HUES6 (cell line): Measurements from ENCODE around the gene GCLC.
A peak's percentile ranks its signal among the peaks of the same experiment; 100 is the strongest.
"Not testable (repeated sequence)": the region's sequence is repeated elsewhere in the genome, so short reads cannot be mapped to it uniquely, and the experiment has no call there.

Source experiments
- H3K27ac ChIP-seq: 2 replicates; pipeline ENCODE4 v1.7.0; 2013; ENCODE audit warnings: low read depth, mild to moderate bottlenecking, low read length, inconsistent platforms
- H3K27me3 ChIP-seq: 2 replicates; pipeline ENCODE4 v1.6.1; 2013; ENCODE audit warnings: low read length; ENCODE audit not compliant: control insufficient read depth, insufficient read depth
- H3K36me3 ChIP-seq: 2 replicates; pipeline ENCODE4 v1.6.1; 2013; ENCODE audit warnings: low read length; ENCODE audit not compliant: control insufficient read depth, insufficient read depth
- H3K4me1 ChIP-seq: 2 replicates; pipeline ENCODE4 v1.6.1; 2013; ENCODE audit warnings: low read length; ENCODE audit not compliant: control insufficient read depth, insufficient read depth
- H3K4me3 ChIP-seq: 2 replicates; pipeline ENCODE4 v1.5.1; 2013; ENCODE audit warnings: low read depth, low read length
- H3K9ac ChIP-seq: one replicate; pipeline ENCODE4 v1.6.1; 2013; ENCODE audit warnings: mild to moderate bottlenecking, low read length
- H3K9me3 ChIP-seq: 2 replicates; pipeline ENCODE4 v1.6.1; 2013; ENCODE audit warnings: low read depth, low read length; ENCODE audit not compliant: control insufficient read depth, insufficient read depth

Gene GCLC

GRCh38 chr6:53556986-53557715, 12.2 kb upstream of the GCLC start:
- Histone ChIP-seq H3K4me3 (no peak overlapping the region), H3K9ac (no peak overlapping the region), H3K27ac (no peak overlapping the region), H3K27me3 (no peaks in the 10 kb centered on the region), H3K9me3 (peaks cover 54% of the 10 kb centered on the region), H3K36me3 (no peaks in the 10 kb centered on the region), H3K4me1 (no peaks in the 10 kb centered on the region)

- not testable (repeated sequence) for H3K27me3 ChIP-seq, H3K4me1 ChIP-seq, H3K4me3 ChIP-seq, H3K27ac ChIP-seq, H3K36me3 ChIP-seq, H3K9ac ChIP-seq
- H3K9me3 ChIP-seq: peaks cover 27% of the 10 kb centered on the region
These were observed 8.7 kb upstream of the GCLC start for GRCh38 chr6:53553600-53553999.

- not testable (repeated sequence) for H3K4me1 ChIP-seq, H3K27ac ChIP-seq, H3K27me3 ChIP-seq, H3K9ac ChIP-seq, H3K4me3 ChIP-seq, H3K9me3 ChIP-seq, H3K36me3 ChIP-seq
These were observed 6.8 kb upstream of the GCLC start for GRCh38 chr6:53551681-53552080.

GRCh38 chr6:53547811-53548496, 3.1 kb upstream of the GCLC start:
- Histone ChIP-seq H3K27ac (peak overlapping the region; percentile 61; the same call in 1 of the 2 replicates), H3K9me3 (no peaks in the 10 kb centered on the region; the same call in 1 of the 2 replicates), H3K4me3 (peak overlapping the region; percentile 80), H3K27me3 (peaks cover 20% of the 10 kb centered on the region), H3K4me1 (peaks cover 14% of the 10 kb centered on the region), H3K9ac (peak overlapping the region; percentile 74), H3K36me3 (no peaks in the 10 kb centered on the region)

- Histone ChIP-seq H3K27me3 (peaks cover 20% of the 10 kb centered on the region), H3K9me3 (no peaks in the 10 kb centered on the region; the same call in 1 of the 2 replicates), H3K4me1 (peaks cover 17% of the 10 kb centered on the region), H3K9ac (peak overlapping the region; percentile 74), H3K36me3 (no peaks in the 10 kb centered on the region), H3K4me3 (peak overlapping the region; percentile 80), H3K27ac (no peak overlapping the region)
These were observed 2.4 kb upstream of the GCLC start for GRCh38 chr6:53547166-53547810.

- Histone ChIP-seq H3K27ac (no peak overlapping the region), H3K4me3 (no peak overlapping the region), H3K4me1 (peaks cover 25% of the 10 kb centered on the region), H3K9me3 (no peaks in the 10 kb centered on the region; the same call in 1 of the 2 replicates), H3K36me3 (no peaks in the 10 kb centered on the region), H3K9ac (no peak overlapping the region), H3K27me3 (peaks cover 20% of the 10 kb centered on the region)
These were observed 1.4 kb upstream of the GCLC start for GRCh38 chr6:53546281-53546680.

- Histone ChIP-seq H3K4me3 (peak overlapping the region; percentile 93), H3K36me3 (no peaks in the 10 kb centered on the region), H3K9me3 (no peaks in the 10 kb centered on the region), H3K27me3 (peaks cover 20% of the 10 kb centered on the region), H3K9ac (peak overlapping the region; percentile 76), H3K27ac (peak overlapping the region; percentile 58; the same call in 1 of the 2 replicates), H3K4me1 (peaks cover 29% of the 10 kb centered on the region)
These were observed 758 bp downstream of the GCLC start for GRCh38 chr6:53544217-53544469.

- peaks cover 28% of the 10 kb centered on the region for H3K4me1 ChIP-seq
- peak overlapping the region; percentile 76 for H3K9ac ChIP-seq
- H3K27me3 ChIP-seq: peaks cover 20% of the 10 kb centered on the region
- H3K36me3 ChIP-seq: no peaks in the 10 kb centered on the region
- peak overlapping the region; percentile 93 for H3K4me3 ChIP-seq
- H3K9me3 ChIP-seq: no peaks in the 10 kb centered on the region
- H3K27ac ChIP-seq: peak overlapping the region; percentile 58; the same call in 1 of the 2 replicates
These were observed 1.3 kb downstream of the GCLC start for GRCh38 chr6:53543359-53544216.

GRCh38 chr6:53541900-53542299, 3.0 kb downstream of the GCLC start:
- Histone ChIP-seq H3K9ac (peak overlapping the region; percentile 9), H3K4me1 (peaks cover 26% of the 10 kb centered on the region), H3K9me3 (no peaks in the 10 kb centered on the region), H3K27me3 (peaks cover 16% of the 10 kb centered on the region), H3K36me3 (no peaks in the 10 kb centered on the region), H3K4me3 (peak overlapping the region; percentile 39; the same call in 1 of the 2 replicates), H3K27ac (peak overlapping the region; percentile 83)

- no peaks in the 10 kb centered on the region for H3K9me3 ChIP-seq
- H3K4me3 ChIP-seq: no peak overlapping the region
- H3K27ac ChIP-seq: no peak overlapping the region
- no peaks in the 10 kb centered on the region for H3K36me3 ChIP-seq
- no peaks in the 10 kb centered on the region for H3K27me3 ChIP-seq
- peaks cover 28% of the 10 kb centered on the region for H3K4me1 ChIP-seq
- no peak overlapping the region for H3K9ac ChIP-seq
These were observed 4.7 kb downstream of the GCLC start for GRCh38 chr6:53540129-53540692.
